GM12892 (cell line): Measurements from ENCODE around the gene DNTT.

Experiments used
- POLR2A ChIP-seq: IDR thresholded peaks from 2 replicates; pipeline ENCODE4 v1.6.1; 2011; ENCODE audit warnings: low read depth, low read length, control low read depth
- POLR2AphosphoS5 ChIP-seq: IDR thresholded peaks from 2 replicates; pipeline ENCODE4 v1.6.1; 2011; ENCODE audit warnings: low read depth, low read length, control low read depth
- TAF1 ChIP-seq: IDR thresholded peaks from 2 replicates; pipeline ENCODE4 v1.6.1; 2011; ENCODE audit warnings: low read depth, mild to moderate bottlenecking, control low read depth, low read length, borderline replicate concordance

DNA sequence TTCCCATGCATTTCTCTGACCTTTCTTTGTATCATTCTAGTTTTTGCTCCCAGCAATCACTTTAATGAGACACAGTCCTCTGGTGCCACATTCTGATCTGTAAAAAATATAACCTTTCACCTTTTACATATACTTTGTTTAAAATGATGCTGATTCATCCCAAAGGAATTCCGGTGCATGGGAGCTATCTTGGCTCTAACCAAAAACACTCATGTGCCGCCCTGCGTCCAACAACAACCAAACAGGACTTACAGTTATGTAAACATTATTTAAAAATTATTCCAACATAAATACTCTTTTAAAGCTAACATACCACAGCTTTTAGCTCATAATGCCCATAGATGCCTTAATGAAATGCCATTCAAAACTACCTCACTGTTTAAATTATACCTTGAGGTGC is 62.3 kb downstream of the DNTT start:
- TF ChIP-seq POLR2A = no peak
- TF ChIP-seq POLR2AphosphoS5 = no peak
- TF ChIP-seq TAF1 = no peak
